Panc1 (cell line): Measurements from ENCODE around the gene TTPAL. TPM values are rescaled to one million over a fixed set of nuclear protein-coding genes. Genes with fewer than 3 reads are reported as not detected.
A peak's percentile ranks its signal among the peaks of the same experiment; 100 is the strongest.

Experiments used
- ATAC-seq: fragments of 200-7000 bp; cut with Tn5 transposase; 2 replicates; pipeline ENCODE4 v1.9.1; 2020; ENCODE audit warnings: mild to moderate bottlenecking, moderate library complexity
- BruUV-seq: library from RNA; stranded (reverse); fragments of 400-500 nt; replicated peaks from 2 replicates; lab custom pipeline; 2021; lab: Mats Ljungman, UMichigan
- CTCF ChIA-PET: fragments of 300-600 bp; sonication (Branson Sonifier 250); formaldehyde crosslinking; loops from one replicate; lab custom pipeline; 2022; ENCODE audit warnings: antibody characterized with exemption; lab: Charles Lee
- POLR2A ChIA-PET: fragments of 300-600 bp; sonication (Branson Sonifier 250); formaldehyde crosslinking; loops from one replicate; lab custom pipeline; 2022; ENCODE audit warnings: antibody characterized with exemption; lab: Charles Lee
- DNase-seq: peaks from one replicate; pipeline ENCODE4 v3.0.0-alpha.2; 2010; ENCODE audit warnings: low read depth, low spot score
- H3K27ac ChIP-seq: 2 replicates; pipeline ENCODE4 v1.5.1; 2011; ENCODE audit warnings: mild to moderate bottlenecking, low read length, inconsistent platforms
- H3K27me3 ChIP-seq: fragments of 200-500 bp; sonication (Bioruptor generic); 2 replicates; pipeline ENCODE4 v1.6.0; 2014; ENCODE audit warnings: low read length, inconsistent platforms; ENCODE audit not compliant: control insufficient read depth, insufficient read depth
- H3K36me3 ChIP-seq: fragments of 200-500 bp; sonication (Bioruptor generic); 2 replicates; pipeline ENCODE4 v1.5.1; 2014; ENCODE audit warnings: inconsistent platforms, mild to moderate bottlenecking, low read length, moderate library complexity; ENCODE audit not compliant: control insufficient read depth, insufficient read depth
- H3K4me1 ChIP-seq: 2 replicates; pipeline ENCODE4 v1.5.1; 2011; ENCODE audit warnings: inconsistent platforms, mild to moderate bottlenecking, low read length, moderate library complexity; ENCODE audit not compliant: control insufficient read depth, insufficient read depth
- H3K4me3 ChIP-seq, 2 experiments: 2 replicates each; pipeline ENCODE4 v1.5.1; 2011 to 2012; ENCODE audit warnings: low read depth in 2 of 2, low read length in 2 of 2, mild to moderate bottlenecking in 2 of 2, inconsistent platforms in 1 of 2, moderate library complexity in 1 of 2
- H3K9me3 ChIP-seq: fragments of 200-500 bp; sonication (Bioruptor generic); 2 replicates; pipeline ENCODE4 v1.5.1; 2014; ENCODE audit warnings: low read depth, mild to moderate bottlenecking, inconsistent platforms, low read length, moderate library complexity; ENCODE audit not compliant: control insufficient read depth, insufficient read depth
- POLR2AphosphoS5 ChIP-seq: IDR thresholded peaks from 2 replicates; pipeline ENCODE4 v1.6.1; 2012; ENCODE audit warnings: mild to moderate bottlenecking, low read depth, low read length, moderate library complexity
- SIN3A ChIP-seq: IDR thresholded peaks from 2 replicates; pipeline ENCODE4 v1.6.1; 2012; ENCODE audit warnings: low read depth, mild to moderate bottlenecking, low read length, moderate library complexity, borderline replicate concordance; ENCODE audit not compliant: insufficient read depth
- TCF7L2 ChIP-seq: IDR thresholded peaks from 2 replicates; pipeline ENCODE4 v1.6.1; 2011; ENCODE audit warnings: mild to moderate bottlenecking, low read depth, low read length, inconsistent platforms
- in situ Hi-C: cut with HindIII; loops from 2 replicates; pipeline ENCODE4 v1.10.0; 2016; ENCODE audit warnings: low sequenced_read_pairs, low pct_unique_long_range_greater_than_20kb
- intact Hi-C: fragments of 100-400 bp; cut with micrococcal nuclease; formaldehyde crosslinking; loops from one replicate; pipeline ENCODE4 v1.10.0; 2022; ENCODE audit not compliant: unreplicated experiment
- total RNA-seq: library from RNA; stranded (reverse); gene quantifications from one replicate; pipeline ENCODE4 v1.2.1, GENCODE V29; 2021; ENCODE audit not compliant: unreplicated experiment
- TF ChIP-seq, protein P1 (sequence below), 2 experiments: IDR thresholded peaks; 2 replicates each; pipeline ENCODE4 v1.6.1; 2011 to 2012; ENCODE audit warnings: low read depth in 2 of 2, control low read depth in 1 of 2, low read length in 1 of 2, mild to moderate bottlenecking in 1 of 2, moderate library complexity in 1 of 2; ENCODE audit not compliant: insufficient read depth in 1 of 2
- TF ChIP-seq, protein P2 (sequence below): fragments of 450-650 bp; IDR thresholded peaks from 2 replicates; pipeline ENCODE4 v1.5.1; 2017; ENCODE audit warnings: mild to moderate bottlenecking

The TTPAL gene
- total RNA-seq, 1 experiment from 2014 or later, result 37.4 TPM

DNA sequence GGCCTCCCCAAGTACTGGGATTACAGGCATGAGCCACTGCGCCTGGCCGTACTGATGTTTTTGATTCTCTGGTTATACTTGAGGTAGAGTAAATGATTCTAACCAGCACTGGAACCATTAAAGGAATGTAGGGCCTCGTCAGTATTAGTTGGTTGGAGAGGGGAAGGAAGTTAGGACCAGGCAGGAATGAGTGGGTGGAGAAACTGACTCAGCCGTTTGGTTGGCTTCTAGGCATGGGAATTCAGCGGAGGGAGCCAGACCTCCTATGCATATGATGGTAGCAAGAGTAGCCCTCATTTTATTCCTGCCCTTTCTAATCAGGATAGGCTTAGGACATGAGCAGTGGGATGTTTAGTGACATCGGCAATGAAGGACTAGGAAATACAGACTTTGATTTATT is 65.2 kb downstream of the TTPAL start:
- in situ Hi-C loops (no loop called here), intact Hi-C loops (no loop called here)
- ChIA-PET POLR2A (interaction anchor here (0.6 kb wide), 1 partner anchor 20 kb away, joined by 3 read pairs; no protein-coding TSS in a partner anchor), CTCF (interaction anchor here (0.7 kb wide), 1 partner anchor 70 kb away, joined by 3 read pairs; no protein-coding TSS in a partner anchor)
- no peak for TF ChIP-seq TCF7L2
- TF ChIP-seq, protein P1, sequence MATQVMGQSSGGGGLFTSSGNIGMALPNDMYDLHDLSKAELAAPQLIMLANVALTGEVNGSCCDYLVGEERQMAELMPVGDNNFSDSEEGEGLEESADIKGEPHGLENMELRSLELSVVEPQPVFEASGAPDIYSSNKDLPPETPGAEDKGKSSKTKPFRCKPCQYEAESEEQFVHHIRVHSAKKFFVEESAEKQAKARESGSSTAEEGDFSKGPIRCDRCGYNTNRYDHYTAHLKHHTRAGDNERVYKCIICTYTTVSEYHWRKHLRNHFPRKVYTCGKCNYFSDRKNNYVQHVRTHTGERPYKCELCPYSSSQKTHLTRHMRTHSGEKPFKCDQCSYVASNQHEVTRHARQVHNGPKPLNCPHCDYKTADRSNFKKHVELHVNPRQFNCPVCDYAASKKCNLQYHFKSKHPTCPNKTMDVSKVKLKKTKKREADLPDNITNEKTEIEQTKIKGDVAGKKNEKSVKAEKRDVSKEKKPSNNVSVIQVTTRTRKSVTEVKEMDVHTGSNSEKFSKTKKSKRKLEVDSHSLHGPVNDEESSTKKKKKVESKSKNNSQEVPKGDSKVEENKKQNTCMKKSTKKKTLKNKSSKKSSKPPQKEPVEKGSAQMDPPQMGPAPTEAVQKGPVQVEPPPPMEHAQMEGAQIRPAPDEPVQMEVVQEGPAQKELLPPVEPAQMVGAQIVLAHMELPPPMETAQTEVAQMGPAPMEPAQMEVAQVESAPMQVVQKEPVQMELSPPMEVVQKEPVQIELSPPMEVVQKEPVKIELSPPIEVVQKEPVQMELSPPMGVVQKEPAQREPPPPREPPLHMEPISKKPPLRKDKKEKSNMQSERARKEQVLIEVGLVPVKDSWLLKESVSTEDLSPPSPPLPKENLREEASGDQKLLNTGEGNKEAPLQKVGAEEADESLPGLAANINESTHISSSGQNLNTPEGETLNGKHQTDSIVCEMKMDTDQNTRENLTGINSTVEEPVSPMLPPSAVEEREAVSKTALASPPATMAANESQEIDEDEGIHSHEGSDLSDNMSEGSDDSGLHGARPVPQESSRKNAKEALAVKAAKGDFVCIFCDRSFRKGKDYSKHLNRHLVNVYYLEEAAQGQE (IDR thresholded peaks at IDR 0.05; ENCODE audit: insufficient read depth in 1 of 2, low read depth in 2 of 2, low read length in 1 of 2), result no peak
- Histone ChIP-seq H3K27me3 (no peaks in the 10 kb centered on the region), H3K4me3 (no peak overlapping the region), H3K27ac (no peak overlapping the region), H3K4me1 (peaks cover 9% of the 10 kb centered on the region), H3K36me3 (no peaks in the 10 kb centered on the region), H3K9me3 (no peaks in the 10 kb centered on the region)
- DNase-seq (no peak), ATAC-seq (peak; percentile 49; the same call in 1 of the 2 replicates)
- no TSS peak for BruUV-seq

DNA sequence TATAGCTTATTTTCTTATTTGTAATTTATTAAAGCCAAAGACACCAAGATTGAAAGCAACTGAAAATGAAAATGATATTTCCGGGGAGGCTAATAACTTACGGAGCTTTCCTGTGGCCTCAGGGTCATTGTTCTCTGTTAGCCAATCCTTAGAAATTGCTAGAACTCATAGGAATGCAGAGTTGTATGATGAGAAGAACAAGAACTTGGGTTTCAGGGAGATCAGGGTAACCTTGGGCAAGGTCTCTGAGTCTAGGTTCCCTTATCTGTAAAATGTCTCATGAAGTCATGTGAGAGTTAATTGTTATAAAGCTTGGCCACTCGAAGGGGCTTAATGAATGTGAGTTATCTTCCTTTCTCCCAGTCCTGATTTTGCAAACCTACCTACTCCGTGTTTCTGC is 66.3 kb downstream of the TTPAL start:
- ChIA-PET POLR2A (interaction anchor here (0.7 kb wide), 1 partner anchor 67 kb away, joined by 9 read pairs; no protein-coding TSS in a partner anchor), CTCF (interaction anchor here (0.6 kb wide), 1 partner anchor 662 kb away, joined by 3 read pairs; no protein-coding TSS in a partner anchor)
- ATAC-seq, result no peak
- Histone ChIP-seq H3K4me3 (no peak overlapping the region), H3K9me3 (no peaks in the 10 kb centered on the region), H3K4me1 (peaks cover 9% of the 10 kb centered on the region), H3K36me3 (no peaks in the 10 kb centered on the region), H3K27ac (0 out of 2 replicates have a peak overlapping the region, but pooled peaks have one; percentile 37), H3K27me3 (no peaks in the 10 kb centered on the region)
- intact Hi-C loops, result no loop called here
- in situ Hi-C loops, result no loop called here
- BruUV-seq, result no TSS peak
- TF ChIP-seq, protein P1 (IDR thresholded peaks at IDR 0.05; ENCODE audit: insufficient read depth in 1 of 2, low read depth in 2 of 2, low read length in 1 of 2), result no peak
- no peak for TF ChIP-seq TCF7L2
- TF ChIP-seq, protein P2, sequence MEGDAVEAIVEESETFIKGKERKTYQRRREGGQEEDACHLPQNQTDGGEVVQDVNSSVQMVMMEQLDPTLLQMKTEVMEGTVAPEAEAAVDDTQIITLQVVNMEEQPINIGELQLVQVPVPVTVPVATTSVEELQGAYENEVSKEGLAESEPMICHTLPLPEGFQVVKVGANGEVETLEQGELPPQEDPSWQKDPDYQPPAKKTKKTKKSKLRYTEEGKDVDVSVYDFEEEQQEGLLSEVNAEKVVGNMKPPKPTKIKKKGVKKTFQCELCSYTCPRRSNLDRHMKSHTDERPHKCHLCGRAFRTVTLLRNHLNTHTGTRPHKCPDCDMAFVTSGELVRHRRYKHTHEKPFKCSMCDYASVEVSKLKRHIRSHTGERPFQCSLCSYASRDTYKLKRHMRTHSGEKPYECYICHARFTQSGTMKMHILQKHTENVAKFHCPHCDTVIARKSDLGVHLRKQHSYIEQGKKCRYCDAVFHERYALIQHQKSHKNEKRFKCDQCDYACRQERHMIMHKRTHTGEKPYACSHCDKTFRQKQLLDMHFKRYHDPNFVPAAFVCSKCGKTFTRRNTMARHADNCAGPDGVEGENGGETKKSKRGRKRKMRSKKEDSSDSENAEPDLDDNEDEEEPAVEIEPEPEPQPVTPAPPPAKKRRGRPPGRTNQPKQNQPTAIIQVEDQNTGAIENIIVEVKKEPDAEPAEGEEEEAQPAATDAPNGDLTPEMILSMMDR, result no peak
- TF ChIP-seq SIN3A, result no peak
- no peak for TF ChIP-seq POLR2AphosphoS5
- DNase-seq, result no peak
